IPS DF 4.7 (cell line): ENCODE data around the gene PARP3.

Experiments used
- DNase-seq: peaks from one replicate; pipeline ENCODE4 v3.0.0-alpha.2; 2013; ENCODE audit warnings: low spot score; ENCODE audit errors: extremely low read depth

Gene PARP3

DNA sequence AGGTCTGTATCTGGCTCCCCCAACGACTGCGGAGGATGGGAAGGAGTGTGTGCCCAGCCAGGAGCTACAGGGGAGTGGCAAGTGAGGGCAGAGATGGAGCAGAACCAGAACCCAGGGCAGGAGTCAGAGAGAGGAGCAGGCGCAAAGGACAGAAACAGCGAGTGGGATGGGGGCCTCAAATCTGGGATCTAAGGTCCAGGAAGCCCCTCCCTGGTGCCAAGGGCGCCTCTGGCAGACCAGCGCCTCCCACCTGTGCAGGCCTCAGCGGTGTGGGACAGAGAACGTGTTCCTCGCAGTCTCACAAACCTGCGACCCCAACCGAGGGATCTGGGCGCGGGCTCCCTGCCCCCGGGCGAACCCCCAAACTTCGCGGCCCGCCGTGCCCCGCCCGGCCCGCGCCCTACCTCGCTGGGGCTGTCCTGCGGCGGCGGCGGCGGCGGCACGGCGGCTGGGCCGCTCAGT, 24.8 kb downstream of the PARP3 start:
- no peak for DNase-seq

DNA sequence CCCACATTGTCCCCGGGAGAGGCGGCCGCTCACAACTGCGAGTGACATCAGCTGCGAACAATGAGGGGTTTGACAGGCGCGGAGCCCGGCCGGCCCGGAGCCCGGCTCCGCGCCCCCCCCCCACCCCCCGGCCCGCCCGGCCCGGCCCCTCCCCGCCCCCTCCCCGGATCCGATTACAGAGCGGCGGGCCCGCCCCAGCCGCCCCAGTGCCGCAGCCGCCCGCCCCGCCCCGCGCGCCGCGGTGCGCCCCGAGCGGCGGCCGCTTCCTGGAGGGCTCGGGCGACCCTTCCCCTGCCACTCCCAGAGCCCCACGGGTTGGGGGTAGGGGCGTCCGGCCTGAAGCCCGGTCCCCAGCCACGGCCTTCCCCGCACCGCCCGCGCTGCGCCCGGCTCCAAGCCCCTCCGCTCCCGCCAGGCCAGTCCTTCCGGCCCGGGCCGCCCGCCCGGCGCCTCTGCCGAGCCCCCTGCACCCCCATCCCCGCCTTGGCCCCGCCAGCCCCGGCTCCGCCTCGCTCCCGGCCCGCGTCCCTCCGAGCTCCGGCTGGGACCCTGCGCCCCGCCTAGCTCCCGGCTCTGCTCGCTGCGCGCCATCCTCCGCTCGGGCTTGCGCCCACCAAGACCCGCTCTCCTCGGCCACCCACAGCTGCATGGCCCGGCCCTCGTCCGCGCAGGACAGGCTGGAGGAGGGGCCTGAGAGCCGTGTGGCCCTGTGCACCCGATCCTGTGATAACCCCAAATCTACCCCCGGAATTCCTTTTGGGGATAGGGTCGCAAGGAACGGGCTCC, 25.4 kb downstream of the PARP3 start, which contains the start of gene PCBP4:
TSS of gene PCBP4 (minus strand) at position 71 of the 786 bp plus-strand sequence. CDS start 6,214 bp downstream, outside the sequence.
- DNase-seq: no peak

DNA sequence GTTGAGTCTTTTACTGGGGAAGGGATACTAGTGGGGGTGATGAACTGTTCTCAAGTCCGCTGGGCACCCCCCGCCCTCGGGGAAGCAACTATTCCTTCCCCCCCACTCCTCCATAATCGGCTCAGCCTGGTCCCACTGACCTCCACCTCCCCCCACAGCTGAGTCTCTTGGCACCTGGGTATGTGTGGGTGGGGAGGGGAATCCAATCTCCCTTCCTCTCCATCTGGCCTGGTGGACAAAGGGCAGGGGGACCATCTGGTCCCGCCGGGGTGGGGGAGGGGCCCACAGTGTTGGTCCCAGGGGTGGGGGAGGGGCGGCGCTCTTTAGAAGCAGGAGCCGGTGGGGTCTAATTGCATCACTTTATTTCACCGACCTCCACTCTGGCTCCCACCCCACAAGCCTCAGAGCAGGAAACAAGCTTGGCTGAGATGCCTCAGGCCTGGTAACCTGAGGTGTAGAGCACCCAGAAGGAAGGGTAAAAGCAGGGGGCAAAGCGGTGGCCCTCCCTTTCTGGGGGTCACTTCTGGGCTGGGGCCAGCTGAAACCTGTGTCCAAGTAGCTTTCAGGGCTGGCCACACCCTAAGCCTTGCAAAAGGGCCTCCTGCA, 26.1 kb downstream of the PARP3 start:
- no peak for DNase-seq

DNA sequence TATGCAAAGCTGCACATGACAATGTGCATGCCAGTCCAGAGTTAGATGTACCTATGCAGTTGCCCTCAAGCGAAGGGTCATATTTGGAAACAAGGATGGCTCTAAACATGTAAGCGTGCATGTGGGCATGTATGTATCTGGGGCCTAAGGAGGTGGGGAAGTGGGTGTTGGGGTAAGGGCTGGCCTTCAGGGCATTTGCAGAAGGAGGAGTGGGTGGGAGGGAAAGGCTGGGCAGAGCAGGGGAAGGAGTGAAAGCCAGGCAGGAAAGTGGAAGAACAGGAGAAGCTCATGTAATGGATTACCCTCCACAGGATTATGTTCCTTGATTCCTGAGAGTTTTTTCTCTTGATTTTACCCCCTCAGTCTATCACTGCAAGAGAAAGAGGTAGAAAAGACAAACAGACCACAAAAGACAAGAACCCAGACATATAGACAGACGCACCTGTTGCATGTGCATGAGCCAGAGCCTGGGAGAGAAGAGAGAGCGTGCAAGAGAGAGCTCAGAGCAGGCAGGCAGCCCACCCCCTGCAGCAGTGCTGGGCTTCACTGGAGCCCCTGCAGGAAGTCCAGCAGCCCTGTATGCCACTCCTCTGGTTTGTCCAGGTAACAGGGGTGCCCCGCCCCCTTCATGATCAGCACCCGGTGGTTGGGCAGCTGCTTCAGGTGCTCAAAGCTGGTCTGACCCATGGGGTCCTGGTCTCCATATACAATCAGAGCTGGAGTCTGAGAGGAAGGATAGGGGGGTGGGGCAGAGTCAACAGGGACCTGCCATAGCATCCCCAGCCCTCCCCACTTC, 26.9 kb downstream of the PARP3 start:
- no peak for DNase-seq

DNA sequence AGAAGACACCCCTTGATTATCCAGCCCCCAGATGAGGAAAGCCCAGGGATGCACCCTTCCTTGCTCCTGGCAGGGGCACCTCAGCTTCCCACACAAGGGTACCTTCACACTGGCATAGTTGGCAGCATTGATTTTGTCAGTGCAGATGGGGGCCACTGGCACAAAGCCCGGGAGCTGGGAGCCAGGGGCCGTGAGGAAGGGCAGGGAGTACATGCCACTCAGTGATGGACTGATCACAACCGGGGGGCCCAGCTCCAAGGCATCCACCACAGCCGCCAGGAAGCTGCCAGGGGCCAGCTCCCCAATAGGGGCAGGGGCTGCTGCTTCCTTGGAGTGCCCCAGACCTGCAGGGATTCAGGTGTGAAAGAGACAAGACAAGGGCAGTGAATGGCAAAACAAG, 27.7 kb downstream of the PARP3 start:
- no peak for DNase-seq

DNA sequence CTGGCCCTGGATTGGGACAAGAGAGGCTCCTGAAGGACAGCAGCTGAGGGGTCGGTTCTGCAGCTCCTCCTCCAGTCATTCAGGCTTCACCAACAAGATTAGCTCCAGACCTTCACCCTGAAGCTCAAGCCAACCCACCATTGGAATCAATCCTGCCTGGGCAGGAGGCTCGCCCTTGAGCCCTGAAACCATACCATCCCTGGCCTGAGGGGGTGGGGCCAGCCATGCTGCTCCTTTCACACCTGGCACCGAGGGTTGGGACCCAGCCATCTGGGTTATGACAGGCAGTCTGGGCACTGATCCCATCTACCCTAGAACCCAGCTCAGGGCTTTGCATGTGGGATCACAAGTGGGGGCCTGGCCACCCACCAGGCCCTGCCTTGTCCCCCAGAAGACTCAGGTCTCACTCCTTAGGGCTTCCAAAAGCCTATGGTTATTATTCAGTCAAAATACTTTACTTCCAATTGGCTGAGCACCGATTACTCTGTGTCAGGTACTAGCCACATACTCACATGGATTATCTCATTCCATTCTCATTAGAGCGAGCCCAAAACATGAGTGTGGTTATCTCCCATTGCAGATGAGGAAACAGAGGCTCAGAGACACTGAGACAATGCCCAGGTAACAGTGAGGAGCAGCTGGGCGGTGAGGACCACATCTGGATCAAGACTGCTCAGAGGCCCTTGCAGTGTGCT, 28.6 kb downstream of the PARP3 start:
- DNase-seq: no peak

DNA sequence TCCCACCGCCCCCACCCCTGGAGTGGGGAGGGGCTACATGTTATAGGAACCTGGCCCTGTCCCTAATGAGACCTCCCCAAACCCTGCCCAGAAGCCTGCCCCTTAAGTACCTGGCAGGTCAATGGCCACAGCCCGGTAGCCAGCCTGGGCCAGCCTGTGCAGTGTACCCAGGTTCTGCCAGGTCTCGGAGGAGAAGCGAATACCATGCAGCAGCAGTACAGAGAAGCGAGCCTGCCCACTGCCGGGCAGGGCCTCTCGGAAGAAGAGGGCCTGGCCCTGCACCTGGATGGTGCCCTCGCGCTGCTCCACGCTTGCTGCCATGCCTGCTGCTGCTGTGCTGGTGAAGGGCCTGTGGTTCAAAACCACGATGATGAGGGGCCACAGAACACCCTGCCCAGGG, 29.2 kb downstream of the PARP3 start:
- DNase-seq: no peak

DNA sequence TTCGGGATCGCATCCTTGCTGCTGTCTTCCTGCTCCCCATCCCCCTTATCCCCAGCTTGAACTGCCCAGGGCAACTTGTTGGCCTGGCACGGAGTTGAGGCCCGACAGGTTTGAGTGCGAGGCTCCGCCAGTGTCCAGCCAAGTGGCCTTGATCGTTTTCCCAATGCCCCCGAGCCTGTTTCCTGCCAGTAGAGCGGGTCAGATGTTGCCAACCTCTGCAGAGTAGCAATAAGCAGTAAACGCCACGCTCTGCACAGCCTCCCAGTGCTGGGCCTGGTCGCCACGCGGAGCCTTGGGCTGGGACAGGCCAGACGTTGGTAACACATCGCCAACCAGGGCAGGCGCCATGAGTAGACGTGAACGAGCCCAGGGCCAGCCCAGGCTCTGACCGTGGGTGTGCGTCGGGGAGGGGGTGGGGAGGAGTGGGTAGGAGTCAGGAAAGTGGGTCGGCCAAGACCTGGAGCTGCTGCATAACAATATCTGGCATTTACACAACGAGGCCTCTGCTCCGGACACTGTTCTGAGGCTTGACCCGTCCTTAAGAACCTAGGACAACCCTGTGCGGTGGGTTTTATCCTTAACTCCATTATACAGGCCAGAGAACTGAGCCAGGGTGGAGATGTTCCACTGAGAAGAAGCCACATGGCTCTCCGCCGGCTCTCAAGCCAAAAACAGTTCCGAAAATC, 32.3 kb downstream of the PARP3 start:
- no peak for DNase-seq

DNA sequence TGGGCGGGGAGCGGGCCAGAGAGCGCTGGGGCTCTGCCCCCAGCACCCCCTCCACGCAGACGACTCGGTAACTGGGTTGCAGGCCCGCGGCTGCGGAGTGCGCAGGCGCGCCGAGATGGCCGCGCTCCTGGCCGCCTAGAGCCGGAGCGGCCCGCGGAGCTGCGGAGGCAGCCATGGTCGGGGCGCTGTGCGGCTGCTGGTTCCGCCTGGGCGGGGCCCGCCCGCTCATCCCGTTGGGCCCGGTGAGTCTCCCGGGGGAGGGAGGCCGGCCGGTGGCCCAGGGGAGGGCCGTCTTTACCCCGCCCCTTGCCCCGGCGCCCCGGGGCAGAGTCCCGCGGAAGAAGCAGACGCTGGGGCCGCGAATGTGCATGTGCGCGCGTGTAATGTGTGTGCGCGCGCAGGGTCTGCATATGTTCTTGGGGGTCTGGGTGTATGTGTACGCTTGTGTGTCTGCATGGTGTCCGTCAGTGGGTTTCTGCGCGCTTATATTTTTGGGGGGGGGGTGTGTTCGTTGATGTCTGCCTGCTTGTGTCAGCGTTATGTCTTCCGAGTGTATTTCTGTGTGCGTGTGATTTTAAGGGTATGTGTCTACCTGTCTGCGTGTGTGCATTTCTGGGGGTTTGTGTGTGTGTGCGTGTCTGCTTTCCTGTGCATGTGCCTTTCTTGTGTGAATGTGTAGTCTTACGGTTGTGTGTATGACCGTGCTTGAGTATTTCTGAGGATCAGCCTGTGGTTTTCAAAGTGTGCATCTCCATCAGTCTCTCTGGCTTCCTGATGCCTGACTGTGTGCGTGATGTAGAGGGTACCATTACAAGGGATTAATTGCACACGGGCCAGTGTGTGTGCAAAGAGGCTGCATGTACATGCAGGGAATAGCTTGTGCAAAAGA, 33.0 kb downstream of the PARP3 start, which contains the start of gene ABHD14A:
TSS of gene ABHD14A (plus strand) at position 102 of the 889 bp plus-strand sequence. CDS start at position 174, 72 bp downstream.
- DNase-seq: no peak

DNA sequence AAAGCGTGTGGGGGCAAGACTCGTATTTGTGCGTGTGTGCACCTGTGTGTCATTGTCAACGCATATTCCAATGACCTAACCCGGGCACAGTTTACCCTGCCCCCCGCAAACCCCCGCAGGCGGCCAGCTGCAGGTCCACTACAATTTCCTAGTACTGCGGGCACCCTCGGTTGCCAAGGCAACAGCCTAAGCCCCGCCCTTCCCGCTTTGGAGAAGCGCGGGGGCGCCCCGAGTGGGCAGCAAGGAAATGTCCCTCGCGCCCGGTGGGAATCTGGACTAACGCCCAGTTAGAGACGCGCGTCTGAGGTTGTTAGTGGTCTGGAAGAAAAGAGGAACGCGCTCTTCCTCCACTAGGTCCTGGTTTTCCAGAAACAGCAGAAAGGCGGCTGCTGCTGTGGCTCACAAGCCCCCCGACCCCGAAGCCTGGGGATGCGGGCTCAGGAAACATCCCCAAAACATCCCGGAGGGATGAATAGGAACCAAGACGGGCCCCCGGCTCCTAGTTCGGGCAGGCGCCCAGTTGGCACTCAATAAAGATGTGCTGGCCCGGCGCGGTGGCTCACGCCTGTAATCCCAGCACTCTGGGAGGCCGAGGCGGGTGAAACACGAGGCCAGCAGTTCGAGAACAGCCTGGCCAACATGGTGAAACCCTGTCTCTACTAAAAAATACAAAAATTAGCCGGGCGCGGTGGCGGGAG, 33.8 kb downstream of the PARP3 start:
- no peak for DNase-seq

DNA sequence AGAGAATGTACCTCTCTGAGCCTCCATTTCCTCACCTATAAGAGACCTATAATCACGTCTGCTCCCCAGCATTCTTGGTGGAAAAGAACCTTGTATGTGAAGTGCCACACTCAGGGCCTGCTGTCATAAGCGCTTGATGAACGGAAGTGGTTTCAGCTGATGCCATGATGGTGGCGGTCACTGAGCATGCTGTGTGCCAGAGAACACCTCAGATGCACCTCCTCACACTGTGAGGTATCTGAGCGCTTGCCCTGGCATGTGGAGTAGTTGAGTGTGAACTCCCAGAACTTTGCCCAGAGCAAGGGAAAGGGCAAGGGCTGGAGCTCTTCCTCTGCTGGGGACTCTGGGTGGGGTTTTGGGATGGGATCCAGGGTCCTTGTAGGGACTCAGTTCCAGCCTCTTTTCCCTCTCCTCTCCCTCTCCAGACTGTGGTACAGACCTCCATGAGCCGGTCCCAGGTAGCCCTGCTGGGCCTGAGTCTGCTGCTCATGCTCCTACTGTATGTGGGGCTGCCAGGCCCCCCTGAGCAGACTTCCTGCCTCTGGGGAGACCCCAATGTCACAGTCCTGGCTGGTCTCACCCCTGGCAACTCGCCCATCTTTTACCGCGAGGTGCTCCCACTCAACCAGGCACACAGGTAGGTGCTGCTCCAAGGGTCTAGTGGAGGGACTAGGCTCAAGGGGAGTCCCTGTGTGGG, 35.4 kb downstream of the PARP3 start:
- no peak for DNase-seq

DNA sequence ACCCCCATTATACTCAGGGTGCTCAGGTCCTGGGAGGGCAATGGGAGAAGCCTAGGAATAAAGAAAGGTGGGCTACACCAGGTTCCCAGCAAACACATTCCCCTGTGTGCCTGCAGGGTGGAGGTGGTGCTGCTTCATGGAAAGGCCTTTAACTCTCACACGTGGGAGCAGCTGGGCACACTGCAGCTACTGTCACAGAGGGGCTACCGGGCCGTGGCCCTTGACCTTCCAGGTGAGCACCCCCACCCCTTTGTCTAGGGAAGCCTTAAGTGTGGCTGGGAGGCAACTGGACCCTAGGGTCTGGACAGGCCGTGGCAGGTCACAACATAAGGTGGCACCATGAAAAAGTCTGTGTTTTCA, 36.0 kb downstream of the PARP3 start:
- DNase-seq: no peak

DNA sequence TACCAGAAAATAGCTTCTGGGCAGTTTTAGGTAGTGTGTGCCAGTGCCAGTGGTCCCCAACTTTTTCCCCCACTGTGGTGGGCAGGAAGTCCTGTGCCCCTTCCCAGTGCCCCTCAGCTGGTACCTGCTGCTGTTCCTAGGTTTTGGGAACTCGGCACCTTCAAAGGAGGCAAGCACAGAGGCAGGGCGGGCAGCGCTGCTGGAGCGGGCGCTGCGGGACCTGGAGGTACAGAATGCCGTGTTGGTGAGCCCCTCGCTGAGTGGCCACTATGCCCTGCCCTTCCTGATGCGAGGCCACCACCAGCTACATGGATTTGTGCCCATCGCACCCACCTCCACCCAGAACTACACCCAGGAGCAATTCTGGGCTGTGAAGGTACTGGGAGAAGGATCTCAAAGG, 38.1 kb downstream of the PARP3 start:
- DNase-seq: no peak

DNA sequence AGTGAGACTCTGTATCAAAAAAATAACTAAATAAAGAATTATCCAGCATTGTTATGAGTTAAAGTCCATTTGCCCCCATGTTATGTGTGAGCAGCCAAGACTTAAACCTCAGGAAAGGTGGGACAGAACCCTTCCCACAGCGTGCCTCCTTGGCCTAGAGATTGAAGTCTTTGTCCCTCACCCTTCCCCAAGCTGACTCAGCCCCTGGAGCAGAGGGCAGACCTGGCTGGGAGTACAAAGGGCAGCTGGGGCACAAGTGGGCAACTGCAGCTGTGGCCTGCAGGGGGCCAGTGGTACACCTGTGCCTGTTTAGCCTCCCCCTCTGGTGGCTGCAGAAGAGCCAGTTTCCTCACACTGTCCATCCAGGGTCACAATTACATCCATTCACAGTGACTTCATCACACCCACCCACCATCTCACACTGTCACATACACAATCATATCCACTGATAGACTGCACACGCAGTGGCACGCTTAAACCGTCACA, 40.2 kb downstream of the PARP3 start:
- DNase-seq: no peak

DNA sequence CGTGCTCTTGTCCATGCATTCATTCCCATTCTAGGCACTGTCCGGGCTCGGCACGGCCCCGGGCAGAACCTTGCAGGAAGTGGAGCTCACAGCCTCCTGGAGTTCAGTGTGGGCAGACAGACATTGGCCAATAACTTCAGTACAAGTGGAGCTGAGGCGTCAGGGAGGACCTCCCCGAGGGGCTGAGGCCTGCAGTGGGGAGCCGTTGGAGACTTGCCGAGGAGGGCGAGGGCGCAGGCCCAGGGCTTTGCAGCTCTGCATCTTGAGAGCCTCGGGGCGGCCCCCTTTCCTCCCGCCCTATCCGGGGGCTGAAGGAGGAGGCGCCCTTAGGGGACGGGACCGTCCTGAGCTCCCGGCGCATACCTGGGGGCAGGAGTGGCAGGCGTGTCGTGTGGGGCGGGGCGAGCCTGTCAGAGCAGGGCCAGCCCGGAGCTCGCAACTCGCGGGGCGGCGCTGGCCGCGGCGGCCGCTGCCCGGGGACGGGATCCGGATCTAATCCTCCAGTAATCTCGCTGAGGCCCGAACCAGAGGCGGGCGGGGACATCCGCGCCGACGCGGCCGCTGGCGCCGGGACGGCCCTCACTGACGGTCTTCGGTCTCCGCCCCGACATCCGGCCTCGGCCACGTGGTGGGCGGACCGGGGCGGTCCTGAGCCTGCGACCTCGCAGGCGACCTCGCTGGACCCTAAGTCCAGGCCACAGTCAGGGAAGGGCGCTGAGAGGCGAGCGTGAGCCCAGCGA, 40.8 kb downstream of the PARP3 start, which contains the start of gene ACY1:
TSS of gene ACY1 (plus strand) at position 698 of the 740 bp plus-strand sequence. CDS start 530 bp downstream, outside the sequence.
- no peak for DNase-seq

DNA sequence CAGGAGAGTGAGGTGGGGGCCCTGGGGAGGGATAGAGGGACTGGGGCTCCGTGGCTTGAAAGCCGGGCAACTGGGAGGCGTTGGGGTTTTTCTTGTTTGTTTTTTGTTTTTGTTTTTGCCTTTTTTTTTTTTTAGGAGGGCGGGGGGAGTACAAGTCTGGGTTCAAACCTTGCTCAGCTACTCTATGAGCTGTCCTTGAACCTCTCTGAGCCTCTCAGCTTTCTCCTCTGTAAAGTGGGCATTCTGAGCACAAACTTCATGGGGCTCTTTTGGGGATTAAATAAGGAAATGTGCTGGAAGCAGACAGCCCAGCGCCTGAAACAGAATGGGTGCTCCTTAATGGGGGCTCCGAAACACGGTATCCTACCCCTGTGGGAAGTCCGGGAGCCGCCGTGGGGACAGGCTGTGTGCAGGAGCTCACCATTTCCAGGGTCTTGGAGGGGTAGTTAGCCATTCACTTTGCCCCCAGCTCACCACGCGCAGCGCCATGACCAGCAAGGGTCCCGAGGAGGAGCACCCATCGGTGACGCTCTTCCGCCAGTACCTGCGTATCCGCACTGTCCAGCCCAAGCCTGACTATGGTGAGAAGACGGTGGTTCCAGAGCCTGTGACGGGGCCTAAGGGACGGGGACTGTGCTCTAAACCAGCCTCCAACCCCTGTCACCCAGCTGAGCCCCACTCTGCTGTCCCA, 41.6 kb downstream of the PARP3 start:
- no peak for DNase-seq

DNA sequence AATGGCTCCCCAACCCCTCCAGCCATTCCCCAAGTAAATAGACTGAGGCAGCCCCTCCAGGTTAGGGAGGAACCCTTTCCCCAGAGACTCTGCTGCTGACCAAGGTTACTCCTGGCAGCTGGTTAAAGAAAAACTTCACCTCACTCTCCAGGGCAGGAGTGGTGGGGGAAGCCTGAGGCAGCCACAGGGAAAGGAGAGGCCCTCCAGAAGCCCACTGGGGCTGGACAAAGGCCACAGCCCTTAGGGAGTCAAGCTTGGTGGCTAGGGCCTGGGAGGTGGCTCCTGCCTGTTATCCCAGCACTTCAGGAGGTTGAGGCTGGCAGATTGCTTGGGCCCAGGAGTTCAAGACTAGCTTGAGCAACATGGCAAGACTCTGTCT, 42.1 kb downstream of the PARP3 start:
- no peak for DNase-seq
